Spleen (tissue), 11 donors: ENCODE results near the gene MUC4. TPM values are rescaled to one million over a fixed set of nuclear protein-coding genes. Genes with fewer than 3 reads are reported as not detected.

ENCODE experiments used
- DNase-seq: peaks from one replicate; pipeline ENCODE4 v3.0.0-alpha.2; 2020
- H3K27ac ChIP-seq, 8 donors: fragments of 200-600 bp; sonication (generic) in 7 of 8; 1 replicate in 4 of 8; 2 replicates in 4 of 8; pipeline versions ENCODE4 v1.5.0 to v1.8.0; 2016 to 2021; ENCODE audit warnings: inconsistent platforms in 4 of 8, mild to moderate bottlenecking in 4 of 8, moderate library complexity in 1 of 8
- H3K27me3 ChIP-seq, 7 donors: fragments of 200-600 bp; sonication (generic) in 6 of 7; replicated peaks in 1 of 7; 1 replicate in 4 of 7; 2 replicates in 3 of 7; pipeline versions ENCODE4 v1.5.0 to v1.8.0; 2016 to 2021; ENCODE audit warnings: inconsistent platforms in 3 of 7, mild to moderate bottlenecking in 1 of 7
- H3K36me3 ChIP-seq, 6 donors: fragments of 200-600 bp; sonication (generic) in 5 of 6; 1 replicate in 4 of 6; 2 replicates in 2 of 6; pipeline versions ENCODE4 v1.5.0 to v1.8.0; 2016 to 2021; ENCODE audit warnings: inconsistent platforms in 2 of 6
- H3K4me1 ChIP-seq, 6 donors: fragments of 200-600 bp; sonication (generic) in 5 of 6; 1 replicate in 3 of 6; 2 replicates in 3 of 6; pipeline versions ENCODE4 v1.5.0 to v1.8.0; 2016 to 2021; ENCODE audit warnings: inconsistent platforms in 3 of 6
- H3K4me3 ChIP-seq, 8 donors: fragments of 200-600 bp; sonication (generic) in 7 of 8; 1 replicate in 4 of 8; 2 replicates in 4 of 8; pipeline versions ENCODE4 v1.5.0 to v1.8.0; 2016 to 2021; ENCODE audit warnings: inconsistent platforms in 4 of 8, mild to moderate bottlenecking in 4 of 8, moderate library complexity in 2 of 8
- H3K9me3 ChIP-seq, 8 donors: fragments of 200-600 bp; sonication (generic) in 7 of 8; 1 replicate in 4 of 8; 2 replicates in 4 of 8; pipeline versions ENCODE4 v1.5.0 to v1.8.0; 2016 to 2021; ENCODE audit warnings: inconsistent platforms in 4 of 8
- POLR2A ChIP-seq, 3 donors: fragments of 450-650 bp; IDR thresholded peaks; one replicate each; pipeline ENCODE4 v1.5.1; 2017; ENCODE audit warnings: antibody characterized with exemption in 3 of 3, mild to moderate bottlenecking in 1 of 3
- POLR2AphosphoS5 ChIP-seq, 3 donors: sonication (generic); formaldehyde crosslinking; IDR thresholded peaks; one replicate each; pipeline ENCODE4 v1.5.1; 2017; ENCODE audit warnings: antibody characterized with exemption in 3 of 3
- WGBS, 5 donors: extraction: QIAGEN DNeasy Blood & Tissue Kit in 3 of 5; methylation state at CpG; one replicate each; pipeline versions ENCODE4 v1.1.5 to v1.1.7; 2013 to 2018; 5-methylcytosine and 5-hydroxymethylcytosine counted together
- intact Hi-C: fragments of 100-400 bp; cut with DNase I; formaldehyde crosslinking; loops from one replicate; pipeline ENCODE4 v1.15.0; 2023; ENCODE audit warnings: low total_unique reads
- polyA plus RNA-seq, 3 donors: library from polyadenylated mRNA; stranded (reverse); fragments of 200-250 nt; gene quantifications; one replicate each; pipeline ENCODE4 v1.2.1, GENCODE V29; 2013
- total RNA-seq, 7 donors: library from RNA; depleted of rRNA in 3 of 7; stranded (reverse); fragments of >200 nt in 3 of 7; fragmentation: NEBNext Ultra II Directional in 4 of 7; extraction: Animal tissue kit (Norgen Biotek cat#: 25700) in 4 of 7; gene quantifications; one replicate each; pipeline versions ENCODE4 v1.1.0 to v1.2.1, GENCODE V29; 2016 to 2021
- TF ChIP-seq, protein P1 (sequence below), 11 experiments: fragments of 200-600 bp in 7 of 11; fragments of 450-650 bp in 4 of 11; sonication (generic) in 4 of 11; IDR thresholded peaks in 8 of 11; conservative IDR thresholded peaks in 3 of 11; 1 replicate in 7 of 11; 2 replicates in 4 of 11; pipeline versions ENCODE4 v1.4.0 to v1.8.0; 2016 to 2021; ENCODE audit warnings: antibody characterized with exemption in 11 of 11, inconsistent platforms in 4 of 11, mild to moderate bottlenecking in 1 of 11
- donor health status: healthy with polysubstance abuse.
- donor health status: DM: no; HTN: no; CAD: no; lungs with moderate emphysema.
- donor health status: DM: no; HTN: no; CAD: no.
- donor health status: Bipolar disorder and iron deficiency.
- donor health status: healthy.
- donor health status: DM: no; HTN: no; CAD: no.
- donor health status: DM: yes; HTN: yes; CAD: no.

Gene MUC4
- total and polyA plus RNA-seq, 10 donors = 0.02 to 0.03 TPM; not detected in 8

GRCh38 chr3:195839260-195840010 is 27.7 kb upstream of the MUC4 start:
- no peak for TF ChIP-seq POLR2A (IDR thresholded peaks at IDR 0.05)
- TF ChIP-seq, protein P1, sequence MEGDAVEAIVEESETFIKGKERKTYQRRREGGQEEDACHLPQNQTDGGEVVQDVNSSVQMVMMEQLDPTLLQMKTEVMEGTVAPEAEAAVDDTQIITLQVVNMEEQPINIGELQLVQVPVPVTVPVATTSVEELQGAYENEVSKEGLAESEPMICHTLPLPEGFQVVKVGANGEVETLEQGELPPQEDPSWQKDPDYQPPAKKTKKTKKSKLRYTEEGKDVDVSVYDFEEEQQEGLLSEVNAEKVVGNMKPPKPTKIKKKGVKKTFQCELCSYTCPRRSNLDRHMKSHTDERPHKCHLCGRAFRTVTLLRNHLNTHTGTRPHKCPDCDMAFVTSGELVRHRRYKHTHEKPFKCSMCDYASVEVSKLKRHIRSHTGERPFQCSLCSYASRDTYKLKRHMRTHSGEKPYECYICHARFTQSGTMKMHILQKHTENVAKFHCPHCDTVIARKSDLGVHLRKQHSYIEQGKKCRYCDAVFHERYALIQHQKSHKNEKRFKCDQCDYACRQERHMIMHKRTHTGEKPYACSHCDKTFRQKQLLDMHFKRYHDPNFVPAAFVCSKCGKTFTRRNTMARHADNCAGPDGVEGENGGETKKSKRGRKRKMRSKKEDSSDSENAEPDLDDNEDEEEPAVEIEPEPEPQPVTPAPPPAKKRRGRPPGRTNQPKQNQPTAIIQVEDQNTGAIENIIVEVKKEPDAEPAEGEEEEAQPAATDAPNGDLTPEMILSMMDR (IDR thresholded peaks at IDR 0.05 in 8 of 11, conservative IDR thresholded peaks at IDR 0.05 in 3 of 11) = no peak
- TF ChIP-seq POLR2AphosphoS5 (IDR thresholded peaks at IDR 0.05) = no peak
- Histone ChIP-seq H3K27ac (no peak overlapping the region), H3K4me1 (peaks cover 0 to 7% (median 0%) of the 10 kb centered on the region in 6 donors), H3K36me3 (no peaks in the 10 kb centered on the region), H3K9me3 (no peaks in the 10 kb centered on the region), H3K27me3 (peaks cover 0 to 41% (median 0%) of the 10 kb centered on the region in 7 donors), H3K4me3 (no peak overlapping the region)
- WGBS, 5 donors = 70 to 85% (median 77%) methylated on average over 19 of the region's 19 CpGs
- intact Hi-C loops = no loop called here
- no peak for DNase-seq

DNA sequence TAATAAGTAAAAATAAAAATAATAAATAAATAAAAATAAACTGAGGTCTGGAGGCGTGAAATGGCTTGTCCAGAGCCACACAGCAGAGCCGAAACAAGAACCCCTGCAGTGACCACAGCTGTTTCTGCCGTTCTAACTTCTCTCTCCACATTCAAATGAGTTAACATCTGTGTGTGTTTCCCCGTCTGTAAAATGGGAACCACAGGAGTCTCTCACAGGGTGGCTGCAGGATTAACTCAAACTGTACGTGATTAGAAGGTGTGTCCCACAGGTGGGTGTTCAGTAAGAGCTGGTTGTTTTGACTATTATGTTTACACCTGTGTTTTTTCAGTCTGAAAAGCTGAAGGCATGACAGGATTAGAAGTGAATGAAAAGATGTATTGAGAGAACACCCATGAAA is 27.0 kb upstream of the MUC4 start:
- intact Hi-C loops = no loop called here

DNA sequence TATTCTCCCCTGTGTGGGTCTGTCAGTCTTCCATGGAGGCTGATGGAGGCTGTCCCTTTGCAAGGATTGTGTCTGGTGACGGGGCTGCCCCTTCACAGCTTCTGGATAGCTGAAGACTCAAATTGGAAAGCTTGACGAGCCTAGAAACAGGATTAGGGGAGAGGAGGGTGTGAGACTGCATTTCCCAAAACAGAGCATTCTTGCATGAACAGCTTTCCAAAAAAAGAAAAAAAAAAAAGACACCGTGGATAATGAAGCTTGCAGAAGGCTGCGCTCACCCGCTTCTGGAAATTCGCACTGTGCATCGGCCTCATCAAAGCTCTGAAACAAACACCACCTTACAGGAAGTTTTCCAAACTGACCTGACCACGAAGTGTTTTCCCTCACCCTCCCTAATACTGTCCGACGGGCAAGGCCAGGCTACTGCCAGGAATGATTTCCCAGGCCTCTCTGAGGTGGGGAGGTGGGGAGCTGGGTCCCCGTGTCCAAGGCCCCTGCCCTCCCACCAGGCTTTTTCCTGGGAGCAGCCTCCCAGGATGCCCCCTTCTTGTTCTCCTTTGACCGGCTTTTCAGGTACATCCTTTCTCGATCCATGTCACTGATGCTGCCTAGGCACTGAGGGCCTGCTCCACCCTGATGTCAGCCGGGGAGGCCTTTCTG is 24.9 kb upstream of the MUC4 start:
- Histone ChIP-seq H3K9me3 (no peaks in the 10 kb centered on the region), H3K4me3 (no peak overlapping the region), H3K27ac (no peak overlapping the region), H3K36me3 (no peaks in the 10 kb centered on the region), H3K27me3 (peaks cover 0 to 48% (median 0%) of the 10 kb centered on the region in 7 donors), H3K4me1 (peaks cover 0 to 7% (median 0%) of the 10 kb centered on the region in 6 donors)
- TF ChIP-seq POLR2AphosphoS5 (IDR thresholded peaks at IDR 0.05) (no peak), POLR2A (IDR thresholded peaks at IDR 0.05) (no peak)
- TF ChIP-seq, protein P1 (IDR thresholded peaks at IDR 0.05 in 8 of 11, conservative IDR thresholded peaks at IDR 0.05 in 3 of 11) = no peak
- 75 to 86% (median 80%) methylated on average over 14 of the region's 14 CpGs for WGBS, 5 donors
- no peak for DNase-seq
- intact Hi-C loops = no loop called here

More for the DNA sequence above, 27.0 kb upstream of the MUC4 start:
- Histone ChIP-seq H3K4me3 (no peak overlapping the region), H3K27me3 (peaks cover 0 to 48% (median 0%) of the 10 kb centered on the region in 7 donors), H3K4me1 (peaks cover 0 to 7% (median 0%) of the 10 kb centered on the region in 6 donors), H3K9me3 (no peaks in the 10 kb centered on the region), H3K36me3 (no peaks in the 10 kb centered on the region), H3K27ac (no peak overlapping the region)
- WGBS, 5 donors = 56 to 71% (median 58%) methylated on average over 5 of the region's 5 CpGs
- no peak for TF ChIP-seq POLR2A (IDR thresholded peaks at IDR 0.05)
- no peak for TF ChIP-seq POLR2AphosphoS5 (IDR thresholded peaks at IDR 0.05)
- TF ChIP-seq, protein P1 (IDR thresholded peaks at IDR 0.05 in 8 of 11, conservative IDR thresholded peaks at IDR 0.05 in 3 of 11) = no peak
- no peak for DNase-seq

DNA sequence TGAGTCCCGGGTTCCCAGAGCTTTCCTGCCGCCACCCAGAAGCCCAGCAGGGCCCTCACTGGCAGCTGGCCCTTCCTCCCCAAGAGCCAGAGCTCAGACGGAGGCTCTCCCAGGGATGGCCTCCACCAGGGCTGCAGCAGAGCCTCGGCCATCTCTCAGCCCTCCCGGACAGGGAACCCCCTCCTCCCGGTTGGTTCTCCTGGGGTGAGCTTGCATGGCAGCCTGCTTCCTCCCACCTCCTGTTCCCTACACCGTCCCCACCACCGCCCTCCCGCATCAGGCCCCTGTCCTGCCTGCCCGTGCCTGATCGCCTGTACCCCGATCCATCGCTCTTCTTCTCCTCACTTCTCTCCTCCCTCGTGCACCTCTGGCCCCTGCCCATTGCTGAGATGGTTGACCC is 24.1 kb upstream of the MUC4 start:
- TF ChIP-seq POLR2A (IDR thresholded peaks at IDR 0.05) (no peak), POLR2AphosphoS5 (IDR thresholded peaks at IDR 0.05) (no peak)
- TF ChIP-seq, protein P1 (IDR thresholded peaks at IDR 0.05 in 8 of 11, conservative IDR thresholded peaks at IDR 0.05 in 3 of 11) = no peak
- Histone ChIP-seq H3K4me3 (no peak overlapping the region), H3K9me3 (no peaks in the 10 kb centered on the region), H3K27ac (no peak overlapping the region), H3K36me3 (no peaks in the 10 kb centered on the region), H3K4me1 (peaks cover 0 to 7% (median 0%) of the 10 kb centered on the region in 6 donors), H3K27me3 (peaks cover 0 to 48% (median 0%) of the 10 kb centered on the region in 7 donors)
- WGBS, 5 donors = 82 to 93% (median 91%) methylated on average over 12 to 14 of the region's 14 CpGs
- intact Hi-C loops = no loop called here
- DNase-seq = no peak
